Fibroblast of lung (primary cell): Measurements from ENCODE around the gene PAGE2. TPM values are rescaled to one million over a fixed set of nuclear protein-coding genes. Genes with fewer than 3 reads are reported as not detected.

Experiments used
- DNase-seq, 2 donors: peaks; one replicate each; pipeline versions ENCODE4 v3.0.0 to v3.0.0-alpha.2; 2010; ENCODE audit warnings: low read depth in 2 of 2
- H2AFZ ChIP-seq: 2 replicates; pipeline ENCODE4 v1.5.1; 2012; ENCODE audit warnings: low read length, control low read depth, inconsistent platforms
- H3K27ac ChIP-seq: 2 replicates; pipeline ENCODE4 v1.5.1; 2011; ENCODE audit warnings: low read length, control low read depth; ENCODE audit not compliant: insufficient read depth
- H3K27me3 ChIP-seq: 2 replicates; pipeline ENCODE4 v1.5.1; 2011; ENCODE audit warnings: mild to moderate bottlenecking, low read length; ENCODE audit not compliant: control insufficient read depth, insufficient read depth
- H3K36me3 ChIP-seq: 2 replicates; pipeline ENCODE4 v1.5.1; 2011; ENCODE audit warnings: low read length; ENCODE audit not compliant: control insufficient read depth, insufficient read depth
- H3K4me1 ChIP-seq: 2 replicates; pipeline ENCODE4 v1.5.1; 2011; ENCODE audit warnings: low read length; ENCODE audit not compliant: control insufficient read depth, insufficient read depth; ENCODE audit errors: extremely low read depth
- H3K4me2 ChIP-seq: 2 replicates; pipeline ENCODE4 v1.5.1; 2011; ENCODE audit warnings: low read length, control low read depth; ENCODE audit not compliant: insufficient read depth; ENCODE audit errors: extremely low read depth
- H3K4me3 ChIP-seq, 4 experiments: fragments of 200-600 bp in 1 of 4; sonication (generic) in 1 of 4; replicated peaks in 1 of 4; 2 replicates each; pipeline ENCODE4 v1.5.1; 2011 to 2016; ENCODE audit warnings: low read length in 4 of 4, low read depth in 3 of 4, mild to moderate bottlenecking in 3 of 4, control low read depth in 2 of 4, inconsistent platforms in 1 of 4, mixed read lengths in 1 of 4; ENCODE audit not compliant: insufficient read depth in 1 of 4; ENCODE audit errors: control extremely low read depth in 1 of 4
- H3K79me2 ChIP-seq: 2 replicates; pipeline ENCODE4 v1.5.1; 2012; ENCODE audit warnings: mild to moderate bottlenecking, low read length, inconsistent platforms; ENCODE audit not compliant: control insufficient read depth, insufficient read depth
- H3K9ac ChIP-seq: 2 replicates; pipeline ENCODE4 v1.5.1; 2011; ENCODE audit warnings: mild to moderate bottlenecking, low read length, control low read depth; ENCODE audit not compliant: insufficient read depth
- H3K9me3 ChIP-seq: 2 replicates; pipeline ENCODE4 v1.5.1; 2012; ENCODE audit warnings: low read depth, low read length; ENCODE audit not compliant: control insufficient read depth, insufficient read depth
- H4K20me1 ChIP-seq: 2 replicates; pipeline ENCODE4 v1.5.1; 2011; ENCODE audit warnings: low read length; ENCODE audit not compliant: control insufficient read depth, insufficient read depth; ENCODE audit errors: extremely low read depth
- CTCF ChIP-seq, 2 donors: IDR thresholded peaks in 1 of 2; conservative IDR thresholded peaks in 1 of 2; 1 replicate in 1 of 2; 2 replicates in 1 of 2; pipeline ENCODE4 v1.5.1; 2011 to 2012; ENCODE audit warnings: low read length in 2 of 2, control low read depth in 1 of 2, inconsistent platforms in 1 of 2, low read depth in 1 of 2, mild to moderate bottlenecking in 1 of 2
- EZH2 ChIP-seq: IDR thresholded peaks from 2 replicates; pipeline ENCODE4 v1.5.1; 2012; ENCODE audit warnings: low read length, control low read depth, mild to moderate bottlenecking; ENCODE audit errors: missing control alignments
- polyA plus RNA-seq, 2 donors: library from polyadenylated mRNA; depleted of rRNA in 1 of 2; stranded (reverse) in 1 of 2; unstranded in 1 of 2; fragments of >200 nt; gene quantifications; 2 replicates each; pipeline ENCODE4 v1.2.1, GENCODE V29; 2011 to 2012; ENCODE audit warnings: missing spikeins in 1 of 2
- total RNA-seq: library from RNA; depleted of rRNA; stranded (reverse); fragments of >200 nt; gene quantifications from 2 replicates; pipeline ENCODE4 v1.2.1, GENCODE V29; 2014

PAGE2 gene
- total and polyA plus RNA-seq, 2 donors (not counting 1 experiment from before 2014, with no cell fraction given): not detected

DNA sequence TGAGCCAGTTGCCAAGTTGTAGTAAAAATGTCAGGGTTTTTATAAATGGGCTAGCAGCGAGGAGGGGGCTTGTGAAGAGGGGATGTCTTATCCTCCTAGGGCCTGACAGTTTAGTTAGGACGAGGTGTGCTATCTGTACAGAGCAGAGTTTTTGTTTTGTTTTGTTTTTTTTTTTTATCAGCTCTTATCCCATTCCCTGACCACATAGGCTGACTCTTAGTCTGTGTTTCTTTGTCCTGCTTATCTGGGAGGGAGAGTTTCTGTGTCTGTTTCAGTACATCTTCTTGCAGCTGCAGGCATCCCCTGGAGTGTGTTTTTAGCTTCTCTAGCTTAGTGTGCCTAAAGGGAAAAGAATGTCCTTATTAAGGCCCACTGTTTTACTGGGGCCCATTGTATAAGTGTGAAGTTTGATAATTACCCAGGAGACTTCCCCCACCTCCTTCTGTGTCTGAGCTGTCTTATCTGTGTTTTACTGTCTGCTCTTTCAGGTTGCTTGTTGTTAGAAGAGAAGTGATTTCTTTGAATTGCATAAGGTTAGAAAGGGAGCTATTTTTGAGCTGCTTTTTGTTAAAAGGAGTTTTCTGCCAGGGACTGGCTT is 32.0 kb downstream of the PAGE2 start:
- Histone ChIP-seq H3K79me2 (no peaks in the 10 kb centered on the region), H3K9me3 (no peaks in the 10 kb centered on the region), H4K20me1 (no peaks in the 10 kb centered on the region), H3K4me2 (no peak overlapping the region), H3K27me3 (no peaks in the 10 kb centered on the region), H3K4me1 (no peaks in the 10 kb centered on the region), H3K36me3 (no peaks in the 10 kb centered on the region), H3K4me3 (no peak overlapping the region), H3K27ac (no peak overlapping the region), H3K9ac (no peak overlapping the region), H2AFZ (no peak overlapping the region)
- peak in 1 of 2 donors; percentile 14 for DNase-seq
- TF ChIP-seq CTCF (conservative IDR thresholded peaks at IDR 0.05 in 1 of 2, IDR thresholded peaks at IDR 0.05 in 1 of 2; ENCODE audit: low read depth in 1 of 2, low read length in 2 of 2): no peak
- no peak for TF ChIP-seq EZH2

- H3K27me3 ChIP-seq: no peaks in the 10 kb centered on the region
- no peaks in the 10 kb centered on the region for H3K36me3 ChIP-seq
- no peak for DNase-seq
- TF ChIP-seq EZH2: no peak
- H3K4me1 ChIP-seq: no peaks in the 10 kb centered on the region
- no peak overlapping the region for H3K27ac ChIP-seq
- no peak overlapping the region for H3K4me2 ChIP-seq
- H3K79me2 ChIP-seq: no peaks in the 10 kb centered on the region
- no peaks in the 10 kb centered on the region for H3K9me3 ChIP-seq
- no peaks in the 10 kb centered on the region for H4K20me1 ChIP-seq
- no peak overlapping the region for H3K4me3 ChIP-seq
- no peak overlapping the region for H3K9ac ChIP-seq
- no peak overlapping the region for H2AFZ ChIP-seq
These were observed 35.1 kb downstream of the PAGE2 start for GRCh38 chrX:55123900-55124299.

GRCh38 chrX:55127692-55128091 is 38.9 kb downstream of the PAGE2 start:
- Histone ChIP-seq H3K27me3 (no peaks in the 10 kb centered on the region), H4K20me1 (no peaks in the 10 kb centered on the region), H2AFZ (no peak overlapping the region), H3K4me2 (no peak overlapping the region), H3K4me1 (no peaks in the 10 kb centered on the region), H3K27ac (no peak overlapping the region), H3K9ac (no peak overlapping the region), H3K36me3 (no peaks in the 10 kb centered on the region), H3K79me2 (no peaks in the 10 kb centered on the region), H3K4me3 (no peak overlapping the region), H3K9me3 (no peaks in the 10 kb centered on the region)
- peak in 1 of 2 donors; percentile 20 for DNase-seq
- TF ChIP-seq CTCF (conservative IDR thresholded peaks at IDR 0.05 in 1 of 2, IDR thresholded peaks at IDR 0.05 in 1 of 2; ENCODE audit: low read depth in 1 of 2, low read length in 2 of 2) (no peak), EZH2 (no peak)
